SK-N-SH (cell line): Measurements from ENCODE around the gene MTF1. TPM values are rescaled to one million over a fixed set of nuclear protein-coding genes. Genes with fewer than 3 reads are reported as not detected.

ENCODE experiments used
- CTCF ChIA-PET: fragments of 300-600, 350-600 bp; formaldehyde crosslinking; extraction: SDS; loops from one replicate; lab custom pipeline; 2021; lab: Yijun Ruan, JAX
- POLR2A ChIA-PET: fragments of 350-600 bp; sonication (Branson Sonifier 250); formaldehyde crosslinking; extraction: SDS; loops from one replicate; lab custom pipeline; 2020; ENCODE audit warnings: antibody characterized with exemption, inconsistent platforms; lab: Yijun Ruan, JAX
- DNase-seq: peaks from one replicate; pipeline ENCODE4 v3.0.0; 2012
- H2AFZ ChIP-seq: fragments of 200-600 bp; sonication (generic); 2 replicates; pipeline ENCODE4 v1.8.1; 2016; ENCODE audit warnings: antibody characterized with exemption, mild to moderate bottlenecking, low read depth
- H3F3A ChIP-seq: fragments of 200-600 bp; sonication (generic); replicated peaks from 2 replicates; pipeline ENCODE3; 2016; ENCODE audit warnings: antibody characterized with exemption, mild to moderate bottlenecking; ENCODE audit not compliant: insufficient read depth
- H3K27ac ChIP-seq, 2 experiments: fragments of 200-500 bp in 1 of 2; fragments of 200-600 bp in 1 of 2; sonication (Bioruptor generic) in 1 of 2; sonication (generic), shearing (Covaris generic) in 1 of 2; 2 replicates each; pipeline versions ENCODE4 v1.5.1 to v1.6.1; 2014 to 2016; ENCODE audit warnings: low read depth in 2 of 2, inconsistent platforms in 1 of 2, low read length in 1 of 2, mild to moderate bottlenecking in 1 of 2, mixed read lengths in 1 of 2
- H3K27me3 ChIP-seq: fragments of 200-600 bp; sonication (generic), shearing (Covaris generic); 2 replicates; pipeline ENCODE4 v1.6.1; 2016; ENCODE audit warnings: mixed run types; ENCODE audit not compliant: insufficient read depth
- H3K36me3 ChIP-seq, 2 experiments: fragments of 200-500 bp in 1 of 2; fragments of 200-600 bp in 1 of 2; sonication (Bioruptor generic) in 1 of 2; sonication (generic) in 1 of 2; replicated peaks in 1 of 2; 2 replicates each; pipeline versions ENCODE3 to v1.5.1; 2014 to 2016; ENCODE audit warnings: low read length in 1 of 2, mild to moderate bottlenecking in 1 of 2; ENCODE audit not compliant: insufficient read depth in 2 of 2, control insufficient read depth in 1 of 2
- H3K4me1 ChIP-seq, 2 experiments: fragments of 200-500 bp in 1 of 2; fragments of 200-600 bp in 1 of 2; sonication (Bioruptor generic) in 1 of 2; sonication (generic), shearing (Covaris generic) in 1 of 2; 2 replicates each; pipeline versions ENCODE4 v1.5.1 to v1.6.1; 2014 to 2016; ENCODE audit warnings: low read depth in 1 of 2, low read length in 1 of 2, mixed run types in 1 of 2; ENCODE audit not compliant: insufficient read depth in 2 of 2, control insufficient read depth in 1 of 2
- H3K4me2 ChIP-seq: fragments of 200-600 bp; sonication (generic), shearing (Covaris generic); 2 replicates; pipeline ENCODE4 v1.6.1; 2017; ENCODE audit warnings: mixed run types
- H3K4me3 ChIP-seq, 2 experiments: fragments of 200-500 bp in 1 of 2; fragments of 200-600 bp in 1 of 2; sonication (Bioruptor generic) in 1 of 2; sonication (generic), shearing (Covaris generic) in 1 of 2; 2 replicates each; pipeline versions ENCODE4 v1.5.1 to v1.8.1; 2014 to 2016; ENCODE audit warnings: low read depth in 2 of 2, inconsistent platforms in 1 of 2, low read length in 1 of 2, mild to moderate bottlenecking in 1 of 2, mixed read lengths in 1 of 2, moderate library complexity in 1 of 2
- H3K79me2 ChIP-seq: fragments of 200-600 bp; sonication (generic); 2 replicates; pipeline ENCODE4 v1.8.1; 2017; ENCODE audit warnings: mild to moderate bottlenecking; ENCODE audit not compliant: insufficient read depth
- H3K9ac ChIP-seq: fragments of 200-600 bp; sonication (generic); 2 replicates; pipeline ENCODE4 v1.6.1; 2017; ENCODE audit warnings: mixed run types
- H3K9me2 ChIP-seq: fragments of 200-600 bp; sonication (generic); 2 replicates; pipeline ENCODE4 v1.6.1; 2017; ENCODE audit warnings: mixed run types
- H3K9me3 ChIP-seq: fragments of 200-600 bp; sonication (generic); 2 replicates; pipeline ENCODE4 v1.6.1; 2017; ENCODE audit warnings: mixed run types, mild to moderate bottlenecking, moderate library complexity
- H4K20me1 ChIP-seq: fragments of 200-600 bp; sonication (generic); 2 replicates; pipeline ENCODE4 v1.6.1; 2017; ENCODE audit warnings: mild to moderate bottlenecking, mixed run types; ENCODE audit not compliant: insufficient read depth
- ELF1 ChIP-seq: IDR thresholded peaks from 2 replicates; pipeline ENCODE4 v1.4.0; 2012
- EZH2phosphoT487 ChIP-seq: fragments of 200-600 bp; sonication (generic); IDR thresholded peaks from 2 replicates; pipeline ENCODE4 v1.6.1; 2017; ENCODE audit warnings: low read depth, mixed run types, mild to moderate bottlenecking, antibody characterized with exemption, moderate library complexity, borderline replicate concordance
- FOXJ3 ChIP-seq: sonication (generic); formaldehyde crosslinking; IDR thresholded peaks from 2 replicates; pipeline ENCODE4 v1.5.1; 2020; ENCODE audit warnings: mild to moderate bottlenecking, missing genetic modification reagents
- JUND ChIP-seq: IDR thresholded peaks from 2 replicates; pipeline ENCODE4 v1.4.0; 2012
- MAX ChIP-seq: IDR thresholded peaks from 2 replicates; pipeline ENCODE4 v1.4.0; 2012; ENCODE audit warnings: low read depth
- POLR2AphosphoS5 ChIP-seq: IDR thresholded peaks from 2 replicates; pipeline ENCODE4 v1.6.1; 2012; ENCODE audit warnings: low read depth, low read length
- SIN3A ChIP-seq: IDR thresholded peaks from 2 replicates; pipeline ENCODE4 v1.6.1; 2012; ENCODE audit warnings: low read depth, mild to moderate bottlenecking, low read length, moderate library complexity, borderline replicate concordance
- SMC3 ChIP-seq: IDR thresholded peaks from 2 replicates; pipeline ENCODE4 v1.6.1; 2012; ENCODE audit warnings: low read depth, low read length, improper control_type of control experiment
- TEAD4 ChIP-seq: IDR thresholded peaks from 2 replicates; pipeline ENCODE4 v1.4.0; 2012; ENCODE audit warnings: mild to moderate bottlenecking, borderline replicate concordance; ENCODE audit not compliant: insufficient read depth
- WGBS: methylation state at CpG from one replicate; pipeline ENCODE4 v1.1.6; 2017; ENCODE audit warnings: low lambda C conversion rate; 5-methylcytosine and 5-hydroxymethylcytosine counted together
- polyA plus RNA-seq, 3 experiments: library from polyadenylated mRNA; depleted of rRNA; stranded (reverse); fragments of >200 nt; gene quantifications; 2 replicates each; pipeline ENCODE4 v1.2.3, GENCODE V29; 2012
- TF ChIP-seq, protein P1 (sequence below): fragments of 200-600 bp; sonication (generic); IDR thresholded peaks from 2 replicates; pipeline ENCODE4 v1.6.1; 2017; ENCODE audit warnings: antibody characterized with exemption, mild to moderate bottlenecking, moderate library complexity
- TF ChIP-seq, protein P2 (sequence below): IDR thresholded peaks from 2 replicates; pipeline ENCODE4 v1.6.1; 2012; ENCODE audit warnings: mild to moderate bottlenecking, low read depth, low read length, moderate library complexity
- TF ChIP-seq, protein P3 (sequence below): IDR thresholded peaks from 2 replicates; pipeline ENCODE4 v1.4.0; 2012; ENCODE audit warnings: low read depth, borderline replicate concordance

Gene MTF1
- polyA plus RNA-seq, 1 of the 3 experiments (the other 2 are of a cell fraction) = 5.0 TPM

- no peak overlapping the region for H3K9ac ChIP-seq
- peaks cover 46 to 59% of the 10 kb centered on the region in 2 experiments for H3K36me3 ChIP-seq
- ChIA-PET POLR2A (no interaction called here), CTCF (interaction anchor here (3.3 kb wide), 1 partner anchor 46 kb away, joined by 13 read pairs; the partner anchor contains the start of gene MTF1)
- peaks cover 9 to 18% of the 10 kb centered on the region in 2 experiments for H3K4me1 ChIP-seq
- H3K27ac ChIP-seq = no peak overlapping the region; a peak in 1 of 4 replicates
- 89% methylated on average over 1 of the region's 2 CpGs for WGBS
- no peaks in the 10 kb centered on the region for H4K20me1 ChIP-seq
- no peak for DNase-seq
- TF ChIP-seq TEAD4 = no peak
- TF ChIP-seq, protein P1, sequence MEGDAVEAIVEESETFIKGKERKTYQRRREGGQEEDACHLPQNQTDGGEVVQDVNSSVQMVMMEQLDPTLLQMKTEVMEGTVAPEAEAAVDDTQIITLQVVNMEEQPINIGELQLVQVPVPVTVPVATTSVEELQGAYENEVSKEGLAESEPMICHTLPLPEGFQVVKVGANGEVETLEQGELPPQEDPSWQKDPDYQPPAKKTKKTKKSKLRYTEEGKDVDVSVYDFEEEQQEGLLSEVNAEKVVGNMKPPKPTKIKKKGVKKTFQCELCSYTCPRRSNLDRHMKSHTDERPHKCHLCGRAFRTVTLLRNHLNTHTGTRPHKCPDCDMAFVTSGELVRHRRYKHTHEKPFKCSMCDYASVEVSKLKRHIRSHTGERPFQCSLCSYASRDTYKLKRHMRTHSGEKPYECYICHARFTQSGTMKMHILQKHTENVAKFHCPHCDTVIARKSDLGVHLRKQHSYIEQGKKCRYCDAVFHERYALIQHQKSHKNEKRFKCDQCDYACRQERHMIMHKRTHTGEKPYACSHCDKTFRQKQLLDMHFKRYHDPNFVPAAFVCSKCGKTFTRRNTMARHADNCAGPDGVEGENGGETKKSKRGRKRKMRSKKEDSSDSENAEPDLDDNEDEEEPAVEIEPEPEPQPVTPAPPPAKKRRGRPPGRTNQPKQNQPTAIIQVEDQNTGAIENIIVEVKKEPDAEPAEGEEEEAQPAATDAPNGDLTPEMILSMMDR = no peak
- TF ChIP-seq MAX = no peak
- TF ChIP-seq SMC3 = no peak
- TF ChIP-seq JUND = no peak
- TF ChIP-seq, protein P2, sequence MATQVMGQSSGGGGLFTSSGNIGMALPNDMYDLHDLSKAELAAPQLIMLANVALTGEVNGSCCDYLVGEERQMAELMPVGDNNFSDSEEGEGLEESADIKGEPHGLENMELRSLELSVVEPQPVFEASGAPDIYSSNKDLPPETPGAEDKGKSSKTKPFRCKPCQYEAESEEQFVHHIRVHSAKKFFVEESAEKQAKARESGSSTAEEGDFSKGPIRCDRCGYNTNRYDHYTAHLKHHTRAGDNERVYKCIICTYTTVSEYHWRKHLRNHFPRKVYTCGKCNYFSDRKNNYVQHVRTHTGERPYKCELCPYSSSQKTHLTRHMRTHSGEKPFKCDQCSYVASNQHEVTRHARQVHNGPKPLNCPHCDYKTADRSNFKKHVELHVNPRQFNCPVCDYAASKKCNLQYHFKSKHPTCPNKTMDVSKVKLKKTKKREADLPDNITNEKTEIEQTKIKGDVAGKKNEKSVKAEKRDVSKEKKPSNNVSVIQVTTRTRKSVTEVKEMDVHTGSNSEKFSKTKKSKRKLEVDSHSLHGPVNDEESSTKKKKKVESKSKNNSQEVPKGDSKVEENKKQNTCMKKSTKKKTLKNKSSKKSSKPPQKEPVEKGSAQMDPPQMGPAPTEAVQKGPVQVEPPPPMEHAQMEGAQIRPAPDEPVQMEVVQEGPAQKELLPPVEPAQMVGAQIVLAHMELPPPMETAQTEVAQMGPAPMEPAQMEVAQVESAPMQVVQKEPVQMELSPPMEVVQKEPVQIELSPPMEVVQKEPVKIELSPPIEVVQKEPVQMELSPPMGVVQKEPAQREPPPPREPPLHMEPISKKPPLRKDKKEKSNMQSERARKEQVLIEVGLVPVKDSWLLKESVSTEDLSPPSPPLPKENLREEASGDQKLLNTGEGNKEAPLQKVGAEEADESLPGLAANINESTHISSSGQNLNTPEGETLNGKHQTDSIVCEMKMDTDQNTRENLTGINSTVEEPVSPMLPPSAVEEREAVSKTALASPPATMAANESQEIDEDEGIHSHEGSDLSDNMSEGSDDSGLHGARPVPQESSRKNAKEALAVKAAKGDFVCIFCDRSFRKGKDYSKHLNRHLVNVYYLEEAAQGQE = no peak
- TF ChIP-seq EZH2phosphoT487 = no peak
- no peak for TF ChIP-seq POLR2AphosphoS5
- TF ChIP-seq ELF1 = no peak
- no peak for TF ChIP-seq FOXJ3 (CRISPR knock-in tag)
- TF ChIP-seq, protein P3, sequence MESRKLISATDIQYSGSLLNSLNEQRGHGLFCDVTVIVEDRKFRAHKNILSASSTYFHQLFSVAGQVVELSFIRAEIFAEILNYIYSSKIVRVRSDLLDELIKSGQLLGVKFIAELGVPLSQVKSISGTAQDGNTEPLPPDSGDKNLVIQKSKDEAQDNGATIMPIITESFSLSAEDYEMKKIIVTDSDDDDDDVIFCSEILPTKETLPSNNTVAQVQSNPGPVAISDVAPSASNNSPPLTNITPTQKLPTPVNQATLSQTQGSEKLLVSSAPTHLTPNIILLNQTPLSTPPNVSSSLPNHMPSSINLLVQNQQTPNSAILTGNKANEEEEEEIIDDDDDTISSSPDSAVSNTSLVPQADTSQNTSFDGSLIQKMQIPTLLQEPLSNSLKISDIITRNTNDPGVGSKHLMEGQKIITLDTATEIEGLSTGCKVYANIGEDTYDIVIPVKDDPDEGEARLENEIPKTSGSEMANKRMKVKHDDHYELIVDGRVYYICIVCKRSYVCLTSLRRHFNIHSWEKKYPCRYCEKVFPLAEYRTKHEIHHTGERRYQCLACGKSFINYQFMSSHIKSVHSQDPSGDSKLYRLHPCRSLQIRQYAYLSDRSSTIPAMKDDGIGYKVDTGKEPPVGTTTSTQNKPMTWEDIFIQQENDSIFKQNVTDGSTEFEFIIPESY = no peak
- no peak for TF ChIP-seq SIN3A
- no peak overlapping the region for H2AFZ ChIP-seq
- no peak overlapping the region for H3K4me3 ChIP-seq
- no peaks in the 10 kb centered on the region for H3K27me3 ChIP-seq
- H3K79me2 ChIP-seq = peaks cover 23% of the 10 kb centered on the region
- no peaks in the 10 kb centered on the region for H3K9me3 ChIP-seq
- no peaks in the 10 kb centered on the region for H3K9me2 ChIP-seq
- H3F3A ChIP-seq = peaks cover 23% of the 10 kb centered on the region
- H3K4me2 ChIP-seq = no peak overlapping the region
These were observed 45.8 kb downstream of the MTF1 start for GRCh38 chr1:37813529-37814145.
